Measurements from ENCODE around the gene EP300.
"Not testable (repeated sequence)": the region's sequence is repeated elsewhere in the genome, so short reads cannot be mapped to it uniquely, and the experiment has no call there.

EP300 gene

DNA sequence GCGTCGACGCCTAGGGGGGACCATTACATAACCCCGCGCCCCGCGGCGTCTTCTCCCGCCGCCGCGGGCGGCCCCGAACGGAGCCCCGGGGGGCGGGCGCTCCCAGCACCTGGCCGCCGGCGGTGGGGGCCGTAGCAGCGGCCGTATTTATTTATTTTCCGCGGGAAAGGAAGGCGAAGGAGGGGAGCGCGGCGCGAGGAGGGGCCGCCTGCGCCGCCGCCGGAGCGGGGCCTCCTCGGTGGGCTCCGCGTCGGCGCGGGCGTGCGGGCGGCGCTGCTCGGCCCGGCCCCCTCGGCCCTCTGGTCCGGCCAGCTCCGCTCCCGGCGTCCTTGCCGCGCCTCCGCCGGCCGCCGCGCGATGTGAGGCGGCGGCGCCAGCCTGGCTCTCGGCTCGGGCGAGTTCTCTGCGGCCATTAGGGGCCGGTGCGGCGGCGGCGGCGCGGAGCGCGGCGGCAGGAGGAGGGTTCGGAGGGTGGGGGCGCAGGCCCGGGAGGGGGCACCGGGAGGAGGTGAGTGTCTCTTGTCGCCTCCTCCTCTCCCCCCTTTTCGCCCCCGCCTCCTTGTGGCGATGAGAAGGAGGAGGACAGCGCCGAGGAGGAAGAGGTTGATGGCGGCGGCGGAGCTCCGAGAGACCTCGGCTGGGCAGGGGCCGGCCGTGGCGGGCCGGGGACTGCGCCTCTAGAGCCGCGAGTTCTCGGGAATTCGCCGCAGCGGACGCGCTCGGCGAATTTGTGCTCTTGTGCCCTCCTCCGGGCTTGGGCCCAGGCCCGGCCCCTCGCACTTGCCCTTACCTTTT lies at the start of gene EP300:
TSS of gene EP300 (plus strand) at position 570 of the 795 bp plus-strand sequence. CDS start 413 bp downstream, outside the sequence.
- DNase-seq, result peak in 13 of 14 donors; percentile 37 to 83 (median 67)

DNA sequence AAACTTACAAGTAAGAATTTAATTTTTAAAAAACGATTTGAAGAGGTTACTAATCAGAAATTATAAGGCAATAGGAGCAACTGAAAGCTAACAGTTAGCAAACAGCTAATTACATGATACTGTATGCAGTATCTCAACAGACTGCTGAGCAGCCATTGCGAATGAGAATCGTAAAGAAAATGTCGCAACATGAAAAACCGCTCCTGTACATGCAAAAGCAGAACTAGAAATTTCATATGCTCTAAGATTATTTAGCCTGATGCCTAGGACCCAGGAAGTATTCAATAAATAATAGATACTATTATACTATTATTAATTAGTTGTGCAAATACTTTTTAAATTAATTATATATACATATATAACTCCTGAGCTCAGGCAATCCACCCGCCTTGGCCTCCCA lies 48.7 kb upstream of the EP300 start:
- no peak for DNase-seq

GRCh38 chr22:41045575-41045974 lies 46.8 kb upstream of the EP300 start:
- DNase-seq, result not testable (repeated sequence)

GRCh38 chr22:41047801-41048211 lies 44.6 kb upstream of the EP300 start:
- DNase-seq, result no peak

DNA sequence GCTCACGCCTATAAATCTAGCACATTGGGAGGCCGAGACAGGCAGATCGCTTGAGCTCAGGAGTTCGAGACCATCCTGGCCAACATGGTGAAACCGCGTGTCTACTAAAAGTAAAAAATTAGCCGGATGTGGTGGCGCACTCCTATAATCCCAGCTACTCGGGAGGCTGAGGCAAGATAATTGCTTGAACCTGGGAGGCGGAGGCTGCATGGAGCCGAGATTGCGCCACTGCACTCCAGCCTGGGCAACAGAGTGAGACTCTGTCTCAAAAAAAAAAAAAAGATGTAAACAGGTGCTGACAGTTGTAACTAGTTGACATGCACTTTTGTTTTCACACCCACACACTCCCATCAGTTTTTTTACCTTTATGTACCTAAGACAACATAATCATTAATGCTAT lies 44.0 kb upstream of the EP300 start:
- DNase-seq, result not testable (repeated sequence)

- DNase-seq, result peak in 9 of 14 donors; percentile 9 to 47 (median 18)
These were observed 43.3 kb upstream of the EP300 start for GRCh38 chr22:41048791-41049717.

DNA sequence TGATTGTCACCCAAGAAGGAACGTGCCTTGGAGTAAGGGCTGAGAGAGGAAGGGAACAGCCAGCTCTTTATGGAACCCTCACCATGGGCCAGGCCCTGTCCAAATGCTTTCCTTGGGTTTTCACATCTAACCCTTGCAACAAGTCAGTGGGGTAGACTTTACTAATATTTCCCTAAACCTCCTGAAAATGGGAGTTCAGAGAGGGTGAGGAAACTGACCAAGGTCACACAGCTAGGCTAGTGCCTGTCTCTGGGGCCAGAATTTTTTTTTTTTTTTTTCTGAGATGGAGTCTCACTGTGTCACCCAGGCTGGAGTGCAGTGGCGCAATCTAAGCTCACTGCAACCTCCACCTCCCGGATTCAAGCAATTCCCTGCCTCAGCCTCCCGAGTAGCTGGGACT lies 42.6 kb upstream of the EP300 start:
- not testable (repeated sequence) for DNase-seq

DNA sequence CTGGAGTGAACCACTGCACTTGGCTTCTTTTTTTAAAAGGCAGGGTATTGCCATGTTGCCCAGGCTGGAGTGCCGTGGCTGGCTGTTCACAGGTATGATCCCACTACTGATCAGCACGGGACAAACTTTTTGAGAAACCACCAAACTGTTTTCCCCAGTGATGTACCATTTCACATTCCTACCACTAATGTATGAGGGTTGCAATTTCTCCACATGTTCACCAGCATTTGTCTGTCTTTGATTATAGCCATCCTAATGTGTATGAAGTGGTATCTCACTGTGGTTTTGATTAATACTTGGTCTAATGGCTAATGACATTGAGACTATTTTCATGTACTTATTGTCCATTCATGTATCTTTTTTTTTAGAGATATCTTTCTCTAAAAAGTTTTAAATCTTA lies 41.5 kb upstream of the EP300 start:
- DNase-seq, result no peak

- no peak for DNase-seq
These were observed 39.5 kb upstream of the EP300 start for GRCh38 chr22:41052661-41053490.

GRCh38 chr22:41057076-41057475 lies 35.3 kb upstream of the EP300 start:
- DNase-seq, result no peak

DNA sequence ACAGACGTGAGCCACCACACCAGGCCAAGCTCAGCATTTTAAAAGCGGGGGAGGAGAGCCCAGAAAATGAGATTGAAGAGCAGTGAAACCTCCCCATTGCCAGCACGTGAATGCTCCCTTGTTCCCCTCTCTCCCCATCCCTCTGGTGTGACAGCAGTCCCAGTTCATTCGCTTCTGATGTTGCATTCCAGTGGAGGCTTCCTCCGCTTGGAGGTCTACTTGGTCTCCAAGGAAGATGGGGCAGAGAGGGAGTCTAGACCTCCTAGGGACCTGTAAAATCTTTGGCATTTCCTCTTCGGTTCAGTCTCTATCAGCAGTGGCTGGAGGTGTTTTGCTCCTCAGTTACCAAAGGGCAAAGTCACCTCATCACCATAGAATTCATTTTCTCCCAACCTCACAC lies 30.2 kb upstream of the EP300 start:
- no peak for DNase-seq

- DNase-seq, result not testable (repeated sequence)
These were observed 28.1 kb upstream of the EP300 start for GRCh38 chr22:41064326-41064725.

GRCh38 chr22:41066341-41066740 lies 26.1 kb upstream of the EP300 start:
- DNase-seq, result not testable (repeated sequence)

- not testable (repeated sequence) for DNase-seq
These were observed 24.4 kb upstream of the EP300 start for GRCh38 chr22:41067968-41068367.

GRCh38 chr22:41070665-41071331 lies 21.6 kb upstream of the EP300 start:
- DNase-seq, result no peak

DNA sequence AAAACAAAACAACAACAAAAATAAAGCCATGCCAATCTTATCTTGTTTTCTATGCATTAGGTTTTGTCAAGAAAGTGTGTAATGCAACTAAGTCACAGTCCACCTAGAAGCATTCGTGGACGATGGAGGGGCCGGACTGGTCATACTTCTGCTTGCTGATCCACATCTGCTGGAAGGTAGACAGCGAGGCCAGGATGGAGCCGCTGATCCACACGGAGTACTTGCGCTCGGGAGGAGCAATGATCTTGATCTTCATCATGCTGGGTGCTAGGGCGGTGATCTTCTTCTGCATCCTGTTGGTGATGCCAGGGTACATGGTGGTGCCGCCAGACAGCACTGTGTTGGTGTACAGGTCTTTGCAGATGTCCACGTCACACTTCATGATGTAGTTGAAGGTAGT lies 18.3 kb upstream of the EP300 start:
- DNase-seq, result no peak

DNA sequence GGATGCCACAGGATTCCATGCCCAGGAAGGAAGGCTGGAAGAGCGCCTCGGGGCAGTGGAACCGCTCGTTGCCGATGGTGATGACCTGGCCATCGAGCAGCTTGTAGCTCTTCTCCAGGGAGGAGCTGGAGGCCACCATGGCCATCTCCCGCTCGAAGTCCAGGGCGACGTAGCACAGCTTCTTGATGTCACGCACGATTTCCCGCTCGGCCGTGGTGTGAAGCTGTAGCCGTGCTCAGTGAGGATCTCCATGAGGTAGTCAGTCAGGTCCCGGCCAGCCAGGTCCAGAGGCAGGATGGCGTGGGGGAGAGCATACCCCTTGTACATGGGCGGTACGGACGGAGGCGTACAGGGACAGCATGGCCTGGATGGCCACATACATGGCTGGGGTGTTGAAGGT lies 17.9 kb upstream of the EP300 start:
- DNase-seq, result no peak

DNA sequence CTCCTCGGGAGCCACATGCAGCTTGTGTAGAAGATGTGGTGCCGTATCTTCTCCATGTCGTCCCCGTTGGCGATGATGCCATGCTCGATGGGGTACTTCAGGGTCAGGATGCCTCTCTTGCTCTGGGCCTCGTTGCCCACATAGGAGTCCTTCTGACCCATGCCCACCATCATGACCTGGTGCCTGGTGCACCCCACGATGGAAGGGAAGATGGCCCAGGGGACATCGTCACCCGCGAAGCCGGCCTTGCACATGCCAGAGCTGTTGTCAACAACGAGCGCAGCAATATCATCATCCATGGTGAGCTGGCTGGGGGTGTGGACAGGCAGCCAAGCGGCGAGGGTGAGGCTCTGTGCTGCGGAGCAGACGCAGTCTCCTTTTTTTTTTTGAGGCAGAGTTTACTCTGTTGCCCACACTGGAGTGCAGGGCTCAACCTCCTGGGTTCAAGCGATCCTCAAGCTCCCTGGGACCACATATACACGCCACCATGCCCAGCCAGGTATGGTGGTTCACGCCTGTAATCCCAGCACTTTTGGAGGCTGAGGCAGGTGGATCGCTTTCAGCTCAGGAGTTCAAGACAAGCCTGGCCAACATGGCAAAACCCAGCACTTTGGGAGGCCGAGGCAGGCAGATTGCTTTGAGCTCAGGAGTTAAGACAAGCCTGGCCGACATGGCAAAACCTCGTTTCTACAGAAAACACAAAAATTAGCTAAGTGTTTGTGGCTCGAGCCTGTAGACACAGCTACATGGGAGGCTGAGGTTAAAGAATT lies 17.3 kb upstream of the EP300 start:
- no peak for DNase-seq

GRCh38 chr22:41075946-41076345 lies 16.4 kb upstream of the EP300 start:
- peak in 1 of 14 donors; percentile 81 for DNase-seq

GRCh38 chr22:41076857-41077256 lies 15.5 kb upstream of the EP300 start:
- DNase-seq, result no peak

DNA sequence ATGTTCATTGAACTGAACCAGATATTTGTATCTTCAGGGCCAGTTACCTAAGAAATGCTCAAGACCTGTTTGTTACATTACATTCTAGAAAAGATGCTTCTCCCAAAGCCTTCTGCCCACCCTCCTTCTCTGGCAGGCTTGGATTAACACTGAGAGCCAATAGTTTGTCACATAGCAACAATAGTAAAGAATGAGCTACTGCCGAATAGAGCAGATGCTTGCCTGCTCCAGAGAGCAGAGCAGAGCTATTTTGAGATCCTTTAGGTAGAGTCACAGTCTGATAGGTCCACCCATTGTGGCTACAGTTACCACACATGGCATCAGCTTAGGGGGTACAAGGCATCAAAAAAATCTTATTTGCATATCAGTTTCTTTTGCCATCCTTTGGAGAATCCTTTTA lies 13.5 kb upstream of the EP300 start:
- DNase-seq, result no peak
